Stimulated activated CD4-positive, alpha-beta T cell treated with anti-CD3 and anti-CD28 coated beads, Interleukin-2, amount 100 ng/mL, for 48 hours (primary cell): ENCODE data around the gene WBP2.

ENCODE experiments used
- DNase-seq, 2 donors: peaks; one replicate each; pipeline ENCODE4 v3.0.0-alpha.2; 2020

WBP2 gene

DNA sequence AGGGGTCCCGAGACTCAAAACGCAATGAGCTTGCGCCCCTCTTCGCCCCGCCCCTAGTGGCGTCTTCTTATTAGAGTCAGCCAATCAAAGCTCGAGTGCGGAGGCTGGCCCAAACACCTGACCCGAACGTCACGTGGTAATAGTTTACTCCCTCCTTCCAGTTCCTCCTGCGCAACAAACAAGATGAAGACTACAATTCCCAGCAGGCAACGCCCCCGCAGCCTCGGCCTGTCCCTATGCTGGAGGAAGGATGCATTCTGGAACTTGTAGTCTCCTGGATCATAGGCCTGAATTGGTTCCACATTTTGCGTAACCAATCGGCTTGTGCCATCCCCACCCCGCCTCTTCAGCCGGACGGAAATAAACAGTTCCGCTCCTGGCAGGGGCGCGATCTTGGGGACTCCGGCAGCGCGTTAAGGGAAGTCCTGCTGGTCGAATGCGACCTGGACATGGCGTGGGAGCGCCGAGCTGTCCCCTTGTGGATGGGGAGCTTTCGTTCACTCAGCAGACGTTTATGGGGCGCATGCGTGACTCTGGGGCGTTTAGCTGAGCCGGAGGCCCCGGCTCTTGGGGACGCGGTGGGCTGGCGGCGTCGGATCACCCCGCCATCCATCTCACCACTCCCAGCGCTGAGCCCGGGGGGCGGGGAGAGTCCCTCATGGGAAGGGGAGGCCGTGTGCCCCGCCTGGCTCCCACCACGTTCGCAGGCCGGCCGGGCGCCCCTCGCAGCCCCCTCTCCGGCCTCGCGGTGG, at the start of gene WBP2:
WBP2 (minus strand) TSS at position 26 of the 752 bp plus-strand sequence. CDS start 38 bp downstream, outside the sequence.
- peak; percentile 94 to 97 for DNase-seq

DNA sequence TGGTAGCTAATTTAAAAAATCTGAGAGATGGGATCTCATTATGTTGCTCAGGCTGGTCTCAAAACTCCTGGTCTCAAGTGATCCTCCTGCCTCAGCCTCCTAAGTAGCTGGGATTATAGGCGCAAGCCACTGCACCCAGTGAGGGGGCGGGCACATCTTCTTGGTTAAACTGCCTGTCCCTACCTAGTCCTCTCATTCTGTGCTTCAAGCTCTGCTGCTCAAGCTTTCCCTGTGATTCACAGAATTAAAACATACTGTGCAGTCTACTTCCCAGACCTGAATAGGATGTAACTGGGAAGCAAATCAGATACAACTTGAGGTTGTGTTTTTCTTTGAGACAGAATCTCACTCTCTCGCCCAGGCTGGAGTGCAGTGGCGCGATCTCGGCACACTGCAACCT, 47.3 kb upstream of the WBP2 start:
- no peak for DNase-seq

DNA sequence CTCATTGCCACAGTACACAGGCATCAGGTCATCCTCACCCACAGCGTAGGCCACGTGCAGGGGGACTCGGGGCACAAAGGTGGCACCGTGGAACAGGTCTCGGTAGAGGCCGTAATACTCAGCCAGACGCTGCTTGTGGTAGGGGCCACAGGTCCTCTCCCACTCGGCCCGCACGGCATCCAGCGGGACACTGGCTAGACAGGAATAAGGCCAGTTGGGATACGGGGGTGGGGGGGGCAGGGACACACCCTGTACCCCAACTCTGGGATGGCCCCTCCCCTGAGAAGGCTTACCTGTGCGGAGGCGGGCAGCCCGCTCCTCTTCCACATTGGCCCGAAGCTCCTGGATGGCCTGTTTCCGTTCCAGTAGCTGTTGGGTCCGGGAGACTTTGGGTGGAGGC, 46.6 kb upstream of the WBP2 start:
- DNase-seq: no peak

DNA sequence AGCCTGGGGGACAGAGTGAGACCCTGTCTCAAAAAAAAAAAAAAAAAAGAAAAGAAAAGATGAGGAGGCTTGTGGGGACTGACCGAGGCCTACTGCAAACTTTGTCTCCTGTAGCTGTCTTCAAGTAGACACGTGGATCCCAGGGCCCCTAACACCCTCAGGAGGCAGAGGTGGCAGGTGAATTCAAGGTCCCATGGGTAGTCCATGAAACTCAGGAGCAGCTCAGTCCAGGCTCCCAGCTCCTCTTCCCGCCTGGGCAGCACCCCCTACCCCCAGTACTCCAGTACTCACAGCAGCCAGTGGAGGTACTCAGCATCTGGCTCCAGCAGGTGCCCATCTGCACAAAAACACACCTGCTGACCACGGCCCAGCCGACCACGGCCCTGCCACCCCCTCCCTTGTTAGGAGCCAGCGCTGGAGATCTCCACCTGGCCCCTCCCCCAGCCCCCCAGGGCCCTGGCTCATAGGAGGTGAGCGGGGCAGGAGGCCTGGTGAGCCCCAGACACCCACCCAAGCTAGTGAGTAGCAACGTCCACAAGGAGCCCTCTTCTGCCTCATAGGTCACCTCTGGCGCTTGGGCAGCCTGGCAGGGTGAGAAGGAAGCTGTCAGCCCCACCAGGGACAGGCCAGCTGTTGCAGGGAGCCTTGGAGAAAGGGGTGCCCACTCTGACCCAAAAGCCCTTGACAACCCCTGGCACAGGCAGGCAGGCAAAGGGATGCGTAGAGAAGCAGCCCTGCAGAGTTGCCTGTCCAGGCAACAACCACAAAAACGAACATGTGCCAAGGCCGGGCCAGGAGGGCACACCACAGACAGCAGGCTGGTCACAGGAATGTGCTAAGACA, 45.8 kb upstream of the WBP2 start:
- DNase-seq: no peak

DNA sequence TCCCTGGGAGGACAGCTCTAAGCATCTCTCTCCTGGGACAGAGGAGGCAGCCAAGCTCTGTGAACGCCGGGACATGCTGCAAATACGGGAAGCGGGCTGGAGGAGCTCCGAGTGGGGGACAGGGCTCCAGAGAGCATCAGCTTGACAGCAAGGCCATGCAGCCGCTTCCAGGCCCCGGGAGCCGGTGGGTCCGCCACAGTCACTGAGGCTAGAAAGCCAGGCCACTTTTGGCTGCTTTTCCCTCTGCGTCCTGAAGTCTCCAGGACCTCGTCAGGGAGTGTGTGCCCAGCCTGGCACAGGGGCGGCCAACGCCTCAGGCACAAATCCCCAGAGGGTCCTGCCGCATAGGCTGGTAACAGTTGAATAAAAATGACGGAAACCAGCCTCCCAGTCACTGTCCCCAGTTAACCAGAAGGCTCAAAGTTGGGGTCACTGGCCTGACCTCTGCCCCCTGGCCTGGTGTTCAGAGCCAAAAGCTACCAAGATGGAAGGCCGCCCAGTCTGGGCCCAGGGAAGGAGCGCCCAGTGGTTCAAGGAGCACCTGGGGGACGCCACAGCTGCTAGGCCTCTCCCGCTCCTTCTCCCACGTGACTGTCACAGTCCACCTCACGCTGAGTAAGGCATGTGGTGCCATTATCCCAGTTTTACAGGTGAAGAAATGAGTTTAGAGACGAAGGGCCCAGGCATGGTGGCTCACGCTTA, 44.8 kb upstream of the WBP2 start:
- DNase-seq: no peak

DNA sequence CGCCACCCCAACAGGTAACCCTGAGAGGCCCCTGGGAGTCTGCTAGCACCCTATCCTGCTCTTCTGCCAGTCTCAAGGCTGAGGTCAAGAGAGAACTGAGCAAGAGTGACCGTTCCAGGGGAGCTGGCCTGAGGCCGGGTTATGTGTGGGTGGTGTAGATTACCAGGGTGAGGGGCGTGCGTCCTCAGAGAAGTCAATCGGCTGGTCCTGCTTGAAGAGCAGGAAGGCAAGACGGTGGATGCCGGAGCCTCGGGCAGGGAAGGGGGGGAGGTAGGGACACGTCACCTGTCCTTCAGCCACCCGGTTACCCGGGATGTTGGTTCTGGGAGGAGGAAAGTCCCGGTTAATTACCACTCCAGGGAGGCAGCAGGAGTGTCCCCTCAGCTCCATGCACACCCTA, 44.2 kb upstream of the WBP2 start:
- DNase-seq: no peak

DNA sequence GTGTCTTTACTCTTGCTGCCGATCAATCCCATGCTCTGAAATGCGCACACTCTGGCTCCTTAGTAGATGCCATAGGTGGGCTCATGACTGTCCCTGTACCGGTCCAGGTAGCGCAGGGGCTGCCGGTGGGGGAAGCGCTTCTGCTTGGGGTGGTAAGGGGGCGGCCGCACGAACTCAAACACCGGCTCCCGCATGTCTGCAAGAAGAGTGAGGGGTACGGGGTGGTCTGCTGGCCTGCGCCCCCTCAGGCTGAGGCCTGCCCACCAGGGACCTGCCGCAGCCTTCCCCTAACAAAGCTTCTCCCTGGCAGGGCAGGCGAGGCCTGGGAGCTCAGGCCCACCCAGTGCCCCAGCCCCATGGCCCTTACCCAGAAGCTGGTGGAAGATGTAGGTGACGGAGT, 43.7 kb upstream of the WBP2 start:
- DNase-seq: no peak

DNA sequence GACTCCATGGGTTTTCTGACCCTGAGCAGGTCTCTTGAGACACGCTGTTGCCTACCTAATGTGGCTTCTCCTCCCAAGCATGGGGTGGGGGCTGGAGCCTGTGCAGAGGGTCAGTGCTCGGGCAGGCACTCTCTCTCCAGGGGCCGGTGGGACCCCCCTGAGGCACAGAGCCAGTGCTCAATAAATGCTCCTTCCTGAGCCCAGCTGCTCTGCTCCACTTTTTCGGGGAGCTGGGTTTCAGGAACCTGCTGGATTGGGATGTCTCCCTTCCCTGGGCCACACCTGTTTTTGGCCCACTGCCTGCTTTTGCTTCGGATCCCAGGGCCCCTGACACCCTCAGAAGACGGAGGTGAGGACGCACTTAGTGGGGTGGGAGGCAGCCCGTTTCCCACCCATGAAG, 42.9 kb upstream of the WBP2 start:
- DNase-seq: no peak

DNA sequence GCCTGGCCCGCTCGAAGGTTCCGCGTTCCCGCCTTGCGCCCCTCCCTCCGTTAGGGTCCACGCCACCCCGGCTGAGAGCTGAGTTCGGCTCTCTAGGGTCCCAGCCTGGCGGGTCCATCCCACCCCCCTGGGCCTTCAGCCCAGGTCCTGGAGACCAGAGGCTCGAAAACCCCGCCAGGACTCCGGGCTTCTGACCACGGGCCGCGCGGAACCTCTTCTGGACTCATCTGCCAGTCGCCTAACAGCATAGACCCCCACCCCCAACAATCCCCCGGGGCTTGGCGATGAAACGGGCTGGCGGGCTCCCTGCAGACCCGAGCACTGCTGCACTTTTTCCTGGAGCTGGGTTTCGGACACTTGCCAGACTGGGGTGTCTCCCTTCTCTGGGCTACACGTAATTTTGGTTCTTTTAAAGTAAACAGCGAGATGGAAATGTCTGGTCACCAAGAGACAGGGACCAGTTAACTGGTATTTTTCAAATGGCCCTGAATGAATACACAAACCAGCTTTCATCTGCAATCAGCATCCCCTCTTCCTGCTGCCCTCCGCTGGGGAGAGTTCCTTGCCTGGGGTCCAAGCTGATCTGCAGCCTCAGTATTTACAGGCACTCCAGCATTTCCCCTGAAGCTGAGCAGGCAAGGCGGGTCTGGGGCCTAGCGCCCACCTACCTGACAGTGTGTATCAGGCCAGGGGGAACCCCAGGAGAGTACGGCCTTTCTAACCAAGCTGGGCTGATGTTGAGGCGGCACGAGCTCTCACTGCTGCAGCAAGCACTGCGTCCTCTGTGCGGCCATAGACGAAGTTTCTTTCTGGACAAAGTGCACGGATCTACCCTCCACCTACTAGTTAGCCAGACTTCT, 42.3 kb upstream of the WBP2 start:
- no peak for DNase-seq

DNA sequence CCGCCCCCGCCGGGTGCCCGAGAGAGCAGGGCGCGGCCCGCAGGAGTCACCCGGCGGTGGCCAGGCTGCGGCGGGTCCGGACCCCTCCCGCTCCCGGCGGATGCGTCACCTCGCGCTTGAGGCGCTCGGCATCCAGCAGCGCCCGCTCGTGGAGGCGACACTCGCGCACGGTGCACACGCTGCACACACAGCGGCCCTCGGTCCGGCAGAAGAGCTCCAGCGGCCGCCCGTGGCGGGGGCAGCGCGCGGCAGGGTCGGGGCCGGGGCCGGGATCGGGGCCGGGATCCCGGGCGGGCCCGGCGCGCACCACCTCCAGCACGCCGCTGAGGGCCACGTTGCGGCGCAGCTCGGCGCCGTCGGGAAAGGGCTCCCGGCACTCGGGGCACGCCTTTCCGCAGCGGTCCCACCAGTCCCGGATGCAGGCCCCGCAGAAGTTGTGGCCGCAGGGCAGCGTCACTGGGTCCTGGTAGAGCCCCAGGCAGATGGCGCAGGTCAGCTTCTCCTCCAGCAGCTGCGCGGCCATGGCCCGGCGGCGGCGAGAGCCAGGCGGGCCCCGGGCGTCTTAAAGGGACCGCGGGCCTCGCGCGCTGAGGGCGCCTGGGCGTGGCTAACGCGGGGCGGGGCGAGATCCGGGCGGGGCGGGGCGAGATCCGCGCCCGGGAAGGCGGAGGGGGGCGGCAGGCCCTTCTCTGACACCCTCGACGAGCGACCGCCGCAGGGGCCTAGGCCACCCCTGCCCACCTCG, 41.5 kb upstream of the WBP2 start, which contains the start of gene TRIM65:
TRIM65 (minus strand) TSS at position 537 of the 745 bp plus-strand sequence; CDS start at position 523, 14 bp downstream.
- DNase-seq: peak; percentile 73 to 84

DNA sequence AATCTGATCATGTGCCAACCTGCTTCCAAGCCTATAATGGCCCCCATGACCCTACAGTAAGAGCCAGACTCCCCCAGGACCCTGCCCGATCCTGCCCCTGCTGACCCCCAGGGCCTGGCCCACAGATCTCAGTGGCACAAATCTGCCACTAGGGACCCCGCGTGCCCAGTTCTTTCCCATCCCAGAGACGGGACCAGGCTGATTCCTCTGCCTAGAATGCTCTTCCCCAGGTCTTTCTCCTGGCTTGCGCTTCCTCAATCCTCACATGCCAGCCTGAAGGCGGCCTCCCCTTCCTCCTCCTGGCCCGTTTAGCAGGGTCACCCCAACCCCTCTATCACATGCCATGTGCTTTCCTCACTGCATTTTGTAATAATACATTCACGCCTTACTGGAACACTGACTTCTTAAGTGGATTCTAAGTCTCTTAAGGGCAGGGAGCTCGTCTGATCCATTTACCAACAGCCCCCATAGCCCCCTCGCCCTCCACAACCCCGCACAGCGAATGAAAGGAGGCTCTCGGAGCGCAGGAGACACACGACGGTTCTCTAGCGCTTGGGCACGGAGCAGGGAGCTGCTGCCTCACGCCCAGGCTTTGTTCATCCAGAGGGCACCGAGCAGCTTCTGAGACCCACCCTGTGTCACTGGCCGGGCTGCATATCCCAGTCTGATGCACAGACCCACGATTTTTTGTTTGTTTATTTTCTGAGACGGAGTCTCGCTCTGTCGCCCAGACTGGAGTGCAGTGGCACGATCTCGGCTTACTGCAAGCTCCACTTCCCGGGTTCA, 40.4 kb upstream of the WBP2 start:
- DNase-seq: no peak

DNA sequence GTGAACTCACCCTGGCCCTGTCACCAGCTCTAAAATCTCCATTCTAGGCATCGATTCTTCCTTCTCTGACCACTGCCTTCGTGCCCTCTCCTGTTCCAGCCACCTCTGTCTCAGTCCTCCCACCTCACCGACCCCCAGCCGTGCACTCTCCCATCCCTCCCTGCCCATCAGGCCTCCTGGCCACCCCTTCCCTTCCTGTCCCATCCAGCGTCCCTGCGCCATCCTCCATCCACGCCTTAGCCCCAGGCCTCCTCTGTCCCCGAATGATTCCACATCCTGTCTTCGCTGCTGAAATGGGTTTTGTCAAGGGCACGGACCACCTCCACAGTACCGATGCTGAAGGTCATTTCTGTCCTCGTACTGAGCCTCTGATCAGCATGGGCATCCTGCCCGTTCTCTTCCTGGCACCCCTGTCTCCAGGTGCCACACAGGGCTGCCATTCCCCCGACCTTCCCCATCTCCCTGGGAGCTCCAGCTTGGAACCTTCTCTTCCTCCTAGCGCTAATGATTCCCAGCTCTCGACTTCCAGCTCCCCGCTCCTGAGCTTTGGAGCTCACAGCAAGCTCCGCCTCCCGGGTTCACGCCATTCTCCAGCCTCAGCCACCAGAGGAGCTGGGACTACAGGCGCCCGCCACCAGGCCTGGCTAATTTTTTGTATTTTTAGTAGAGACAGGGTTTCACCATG, 39.1 kb upstream of the WBP2 start:
- no peak for DNase-seq

DNA sequence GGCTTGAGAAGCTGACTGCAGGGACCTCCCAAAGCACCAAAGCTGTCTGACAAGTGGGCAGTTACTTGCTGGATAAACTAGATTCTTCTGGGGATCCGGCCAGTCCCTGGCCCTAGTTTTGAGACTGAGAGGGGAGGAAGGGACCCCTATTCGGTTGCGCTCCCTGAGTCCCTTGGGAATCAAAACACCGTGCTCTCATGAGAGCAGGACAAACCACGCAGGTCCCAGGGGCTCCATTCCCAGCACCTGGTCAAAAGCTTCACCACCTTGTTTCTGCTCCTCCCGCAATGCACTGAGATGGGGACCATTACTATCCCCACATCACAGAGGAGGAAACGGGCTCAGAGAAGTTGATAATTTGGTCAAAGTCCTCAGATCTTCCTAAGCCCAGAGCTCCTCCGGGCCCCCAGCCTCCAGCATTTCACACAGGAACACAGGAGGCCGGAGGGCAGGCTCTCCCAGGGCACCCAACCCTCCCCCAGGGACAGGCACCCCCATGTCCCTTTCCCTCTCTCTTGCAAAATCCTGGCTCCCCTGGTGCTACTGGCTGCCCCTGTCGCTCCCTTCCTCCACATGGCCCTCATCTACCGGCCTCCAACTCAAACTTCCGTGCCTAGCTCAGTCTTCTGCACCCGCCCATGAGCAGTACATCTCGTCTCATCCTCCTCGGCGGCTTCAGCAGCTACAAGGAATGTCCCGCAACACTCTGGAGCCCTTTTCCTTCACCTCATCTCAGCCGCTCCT, 38.3 kb upstream of the WBP2 start:
- no peak for DNase-seq

DNA sequence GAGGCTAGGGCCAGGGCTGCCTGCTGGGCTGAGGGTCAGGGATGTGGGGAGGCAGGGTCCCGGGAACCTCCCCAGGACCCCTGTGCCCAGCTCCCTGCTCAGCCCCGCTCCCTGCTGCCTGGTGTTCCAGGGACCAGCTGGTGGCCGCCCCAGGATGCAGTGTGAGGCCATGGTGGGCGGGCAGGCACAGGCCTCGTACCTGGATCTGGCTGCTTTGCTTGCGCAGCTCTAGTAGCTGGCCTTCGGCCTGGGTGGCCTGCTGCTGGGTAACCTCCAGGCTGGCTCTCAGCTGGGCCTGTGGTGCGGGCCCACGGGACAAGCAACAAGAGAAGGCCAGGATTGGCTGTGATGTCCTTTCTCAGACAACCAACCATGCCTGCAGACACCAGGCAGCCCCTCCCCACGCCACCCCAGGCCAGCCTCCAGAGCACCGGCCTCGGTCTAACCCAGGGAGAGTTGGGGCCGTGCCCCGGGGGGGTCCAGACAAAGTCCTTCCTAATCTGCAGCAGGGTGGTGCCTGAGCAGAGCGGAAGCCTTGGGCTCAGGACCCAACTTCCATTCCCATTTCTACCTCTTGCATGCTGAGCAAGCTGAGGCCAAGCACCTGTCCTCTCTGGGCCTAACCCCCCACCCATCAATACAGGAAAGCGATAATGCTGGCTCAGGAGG, 37.6 kb upstream of the WBP2 start:
- no peak for DNase-seq

DNA sequence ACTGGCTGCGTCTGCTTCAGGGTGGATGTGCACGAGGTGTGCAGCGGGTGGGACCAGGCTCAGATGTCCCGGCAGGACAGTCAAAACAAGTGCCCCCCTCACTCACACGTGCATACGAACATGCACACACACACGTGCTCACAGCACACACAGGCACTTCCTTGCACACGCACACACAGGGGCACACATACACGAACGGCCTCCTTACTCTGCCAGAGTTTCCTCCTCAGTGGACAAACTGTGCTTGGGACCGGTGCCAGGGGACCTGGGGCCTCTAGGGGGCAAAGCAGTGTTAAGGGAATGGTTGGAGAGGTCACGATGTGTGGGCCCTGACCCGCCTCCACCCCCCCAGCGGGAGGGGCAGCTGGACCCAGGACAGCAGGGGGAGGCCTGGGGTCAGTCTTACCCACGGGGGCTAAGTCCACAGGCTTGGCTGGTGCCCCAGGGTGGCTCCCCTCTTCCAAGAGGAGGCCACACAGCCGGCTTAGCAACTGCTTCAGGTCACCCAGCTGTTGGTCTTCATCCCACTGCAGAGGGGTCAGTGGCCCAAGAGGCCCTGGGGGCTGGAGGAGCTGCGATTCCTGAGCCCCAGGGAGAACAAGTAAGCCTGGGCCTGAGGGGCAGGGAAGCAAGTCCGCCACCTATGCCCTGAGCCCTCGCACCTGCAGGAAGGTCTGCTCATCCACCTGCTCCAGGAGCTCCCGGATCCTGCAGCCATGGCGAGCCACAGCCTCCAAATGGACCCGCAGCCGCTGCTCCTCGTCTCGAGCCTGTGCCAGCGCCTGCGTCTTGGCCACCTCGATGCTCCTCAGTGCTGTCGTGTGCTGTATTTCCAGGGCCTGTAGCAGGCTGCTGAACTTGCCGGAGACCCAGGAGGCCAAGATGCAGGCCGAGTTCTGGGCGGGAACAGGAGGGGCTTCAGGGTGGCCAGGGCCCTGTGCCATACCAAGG, 36.7 kb upstream of the WBP2 start:
- DNase-seq: no peak

DNA sequence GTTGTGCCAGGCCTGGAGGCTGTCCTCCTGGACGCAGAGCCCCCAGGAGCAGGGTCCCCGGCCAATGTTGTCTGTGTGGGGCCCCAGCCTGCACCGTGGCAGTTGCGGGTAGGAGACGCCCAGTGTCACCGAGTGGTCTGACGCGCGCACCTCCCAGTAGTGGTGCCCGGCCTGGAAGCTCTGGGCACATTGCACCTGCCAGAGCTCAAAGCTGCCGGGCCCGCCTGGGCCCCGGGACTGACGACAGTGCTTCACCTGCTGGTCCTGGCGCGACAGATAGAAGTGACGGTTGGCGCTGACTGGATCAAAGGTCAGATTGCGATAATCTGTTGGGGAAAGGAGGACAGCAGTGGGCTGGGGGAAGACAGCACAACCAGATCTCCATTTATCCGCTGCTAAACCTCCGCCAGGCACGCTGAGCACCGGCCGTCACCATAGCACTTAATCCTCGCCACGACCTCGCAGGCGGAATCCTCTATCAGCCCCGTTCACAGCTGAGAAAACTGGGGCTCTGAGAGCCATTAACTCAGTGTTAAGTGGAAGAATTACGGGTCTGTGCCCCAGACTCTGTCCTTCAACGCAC, 36.0 kb upstream of the WBP2 start:
- no peak for DNase-seq

DNA sequence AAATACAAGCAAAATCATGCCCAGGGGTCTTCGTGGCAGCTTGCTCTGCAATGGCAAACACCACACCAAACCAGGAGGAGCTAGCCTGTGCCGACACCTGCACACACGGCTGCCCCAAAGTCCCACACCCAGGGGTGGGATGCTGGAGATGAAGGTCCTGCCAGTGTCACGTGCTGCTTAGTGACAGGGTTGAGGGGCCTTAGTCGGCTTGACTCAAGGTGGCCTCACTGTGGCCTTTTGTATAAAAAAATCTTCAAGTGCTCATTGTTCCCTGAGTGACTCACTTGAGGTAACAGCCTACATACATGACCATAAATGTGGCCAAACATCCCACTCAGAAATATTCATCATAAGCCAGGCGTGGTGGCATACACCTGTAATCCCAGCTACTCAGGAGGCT, 34.3 kb upstream of the WBP2 start:
- no peak for DNase-seq
